ENCODE data around the gene SLC35C1. TPM values are rescaled to one million over a fixed set of nuclear protein-coding genes. Genes with fewer than 3 reads are reported as not detected.
"Not testable (repeated sequence)": the region's sequence is repeated elsewhere in the genome, so short reads cannot be mapped to it uniquely, and the experiment has no call there.

The SLC35C1 gene
- total RNA-seq, 2 donors from 2014 or later: 14.1 to 20.6 TPM

- Histone ChIP-seq H3K4me3 (no peak overlapping the region), H3K36me3 (no peaks in the 10 kb centered on the region), H3K27ac (no peak overlapping the region), H3K9me3 (no peaks in the 10 kb centered on the region), H3K4me1 (replicated peaks) (no peaks in the 10 kb centered on the region), H3K27me3 (replicated peaks; ENCODE audit: insufficient read depth) (no peaks in the 10 kb centered on the region)
- 69% methylated on average over 9 of the region's 9 CpGs for WGBS
- TF ChIP-seq POLR2A (IDR thresholded peaks at IDR 0.05) (no peak), POLR2AphosphoS5 (IDR thresholded peaks at IDR 0.05) (no peak)
- TF ChIP-seq, protein P1, sequence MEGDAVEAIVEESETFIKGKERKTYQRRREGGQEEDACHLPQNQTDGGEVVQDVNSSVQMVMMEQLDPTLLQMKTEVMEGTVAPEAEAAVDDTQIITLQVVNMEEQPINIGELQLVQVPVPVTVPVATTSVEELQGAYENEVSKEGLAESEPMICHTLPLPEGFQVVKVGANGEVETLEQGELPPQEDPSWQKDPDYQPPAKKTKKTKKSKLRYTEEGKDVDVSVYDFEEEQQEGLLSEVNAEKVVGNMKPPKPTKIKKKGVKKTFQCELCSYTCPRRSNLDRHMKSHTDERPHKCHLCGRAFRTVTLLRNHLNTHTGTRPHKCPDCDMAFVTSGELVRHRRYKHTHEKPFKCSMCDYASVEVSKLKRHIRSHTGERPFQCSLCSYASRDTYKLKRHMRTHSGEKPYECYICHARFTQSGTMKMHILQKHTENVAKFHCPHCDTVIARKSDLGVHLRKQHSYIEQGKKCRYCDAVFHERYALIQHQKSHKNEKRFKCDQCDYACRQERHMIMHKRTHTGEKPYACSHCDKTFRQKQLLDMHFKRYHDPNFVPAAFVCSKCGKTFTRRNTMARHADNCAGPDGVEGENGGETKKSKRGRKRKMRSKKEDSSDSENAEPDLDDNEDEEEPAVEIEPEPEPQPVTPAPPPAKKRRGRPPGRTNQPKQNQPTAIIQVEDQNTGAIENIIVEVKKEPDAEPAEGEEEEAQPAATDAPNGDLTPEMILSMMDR (IDR thresholded peaks at IDR 0.05): no peak
- intact Hi-C loops (cut with DNase I): no loop called here
- no peak for DNase-seq (ENCODE audit: low spot score)
Observed at GRCh38 chr11:45832811-45833441, 28.0 kb downstream of the SLC35C1 start.

DNA sequence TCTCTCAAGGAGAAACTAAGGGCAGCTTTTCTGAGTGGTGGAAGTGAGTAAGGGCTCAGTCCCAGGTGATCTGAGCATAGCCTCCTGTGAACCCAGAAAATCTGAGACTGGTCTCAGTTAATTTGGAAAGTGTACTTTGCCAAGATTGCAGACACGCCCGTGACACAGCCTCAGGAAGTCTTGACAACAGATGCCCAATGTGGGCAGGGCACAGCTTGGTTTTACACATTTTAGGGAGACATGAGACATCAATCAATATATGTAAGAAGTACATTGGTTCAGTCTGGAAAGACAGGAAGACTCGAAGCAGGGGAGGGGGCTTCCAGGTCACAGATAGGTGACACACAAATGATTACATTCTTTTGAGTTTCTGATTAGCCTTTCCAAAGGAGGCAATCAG, 28.8 kb downstream of the SLC35C1 start:
- Histone ChIP-seq H3K27ac (no peak overlapping the region), H3K4me3 (no peak overlapping the region), H3K9me3 (no peaks in the 10 kb centered on the region), H3K36me3 (no peaks in the 10 kb centered on the region), H3K27me3 (replicated peaks; ENCODE audit: insufficient read depth) (no peaks in the 10 kb centered on the region), H3K4me1 (replicated peaks) (no peaks in the 10 kb centered on the region)
- DNase-seq (ENCODE audit: low spot score): no peak
- TF ChIP-seq, protein P1 (IDR thresholded peaks at IDR 0.05): no peak
- TF ChIP-seq POLR2A (IDR thresholded peaks at IDR 0.05): no peak
- TF ChIP-seq POLR2AphosphoS5 (IDR thresholded peaks at IDR 0.05): no peak
- intact Hi-C loops (cut with DNase I): no loop called here
- WGBS: 54% methylated on average over 3 of the region's 3 CpGs

GRCh38 chr11:45834298-45834756, 29.4 kb downstream of the SLC35C1 start:
- TF ChIP-seq POLR2A (IDR thresholded peaks at IDR 0.05): no peak
- no peak for TF ChIP-seq POLR2AphosphoS5 (IDR thresholded peaks at IDR 0.05)
- TF ChIP-seq, protein P1 (IDR thresholded peaks at IDR 0.05): no peak
- Histone ChIP-seq H3K27me3 (replicated peaks; ENCODE audit: insufficient read depth) (no peaks in the 10 kb centered on the region), H3K36me3 (no peaks in the 10 kb centered on the region), H3K27ac (no peak overlapping the region), H3K9me3 (no peaks in the 10 kb centered on the region), H3K4me1 (replicated peaks) (no peaks in the 10 kb centered on the region), H3K4me3 (no peak overlapping the region)
- no peak for DNase-seq (ENCODE audit: low spot score)
- 58% methylated on average over 4 of the region's 4 CpGs for WGBS
- intact Hi-C loops (cut with DNase I): no loop called here

GRCh38 chr11:45839204-45839603, 34.3 kb downstream of the SLC35C1 start:
- no peak for DNase-seq (ENCODE audit: low spot score)
- 87% methylated on average over 6 of the region's 6 CpGs for WGBS
- no peaks in the 10 kb centered on the region for H3K27me3 ChIP-seq (replicated peaks; ENCODE audit: insufficient read depth)
- H3K27ac ChIP-seq: no peak overlapping the region
- no peaks in the 10 kb centered on the region for H3K36me3 ChIP-seq
- no peak overlapping the region for H3K4me3 ChIP-seq
- H3K9me3 ChIP-seq: no peaks in the 10 kb centered on the region
- intact Hi-C loops (cut with DNase I): no loop called here
- no peak for TF ChIP-seq POLR2AphosphoS5 (IDR thresholded peaks at IDR 0.05)
- no peak for TF ChIP-seq POLR2A (IDR thresholded peaks at IDR 0.05)
- TF ChIP-seq, protein P1 (IDR thresholded peaks at IDR 0.05): no peak
- no peaks in the 10 kb centered on the region for H3K4me1 ChIP-seq (replicated peaks)

GRCh38 chr11:45840251-45840650, 35.3 kb downstream of the SLC35C1 start:
- DNase-seq (ENCODE audit: low spot score); intact Hi-C loops (cut with DNase I); H3K27me3 ChIP-seq (replicated peaks; ENCODE audit: insufficient read depth); H3K27ac ChIP-seq; H3K4me3 ChIP-seq; H3K4me1 ChIP-seq (replicated peaks); H3K9me3 ChIP-seq; H3K36me3 ChIP-seq: not testable (repeated sequence)
- 93% methylated on average over 13 of the region's 13 CpGs for WGBS
